DND-41 (cell line): ENCODE results near the gene SHB.

Experiments
- EZH2 ChIP-seq: IDR thresholded peaks from 3 replicates; pipeline ENCODE4 v1.6.1; 2012; ENCODE audit warnings: borderline replicate concordance, low read depth, mild to moderate bottlenecking, moderate library complexity, low read length, inconsistent platforms; ENCODE audit not compliant: severe bottlenecking
- TF ChIP-seq, protein P1 (sequence below): IDR thresholded peaks from 2 replicates; pipeline ENCODE4 v1.5.1; 2012; ENCODE audit warnings: borderline replicate concordance, low read length, moderate library complexity, mild to moderate bottlenecking; ENCODE audit not compliant: poor library complexity, severe bottlenecking; ENCODE audit errors: extremely low read depth

DNA sequence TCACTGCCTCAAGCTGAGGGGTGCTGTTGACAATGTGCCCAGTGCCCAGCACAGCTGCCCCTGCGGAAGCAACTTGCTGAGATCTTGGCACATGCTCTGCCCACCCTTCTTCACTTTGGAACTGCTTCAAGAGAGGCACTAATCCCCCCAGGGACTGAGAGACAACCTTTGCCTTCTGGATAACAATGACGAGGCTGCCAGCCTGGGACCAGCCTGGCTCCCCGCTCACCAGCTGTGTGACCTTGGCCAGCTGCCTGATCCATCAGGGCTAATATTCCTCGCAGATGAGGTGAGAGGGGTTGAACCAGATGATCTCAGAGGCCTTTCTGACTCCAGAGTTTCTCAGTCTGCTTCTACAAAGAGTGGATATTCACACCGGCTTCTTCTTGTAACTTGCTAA is 81.0 kb downstream of the SHB start:
- TF ChIP-seq, protein P1, sequence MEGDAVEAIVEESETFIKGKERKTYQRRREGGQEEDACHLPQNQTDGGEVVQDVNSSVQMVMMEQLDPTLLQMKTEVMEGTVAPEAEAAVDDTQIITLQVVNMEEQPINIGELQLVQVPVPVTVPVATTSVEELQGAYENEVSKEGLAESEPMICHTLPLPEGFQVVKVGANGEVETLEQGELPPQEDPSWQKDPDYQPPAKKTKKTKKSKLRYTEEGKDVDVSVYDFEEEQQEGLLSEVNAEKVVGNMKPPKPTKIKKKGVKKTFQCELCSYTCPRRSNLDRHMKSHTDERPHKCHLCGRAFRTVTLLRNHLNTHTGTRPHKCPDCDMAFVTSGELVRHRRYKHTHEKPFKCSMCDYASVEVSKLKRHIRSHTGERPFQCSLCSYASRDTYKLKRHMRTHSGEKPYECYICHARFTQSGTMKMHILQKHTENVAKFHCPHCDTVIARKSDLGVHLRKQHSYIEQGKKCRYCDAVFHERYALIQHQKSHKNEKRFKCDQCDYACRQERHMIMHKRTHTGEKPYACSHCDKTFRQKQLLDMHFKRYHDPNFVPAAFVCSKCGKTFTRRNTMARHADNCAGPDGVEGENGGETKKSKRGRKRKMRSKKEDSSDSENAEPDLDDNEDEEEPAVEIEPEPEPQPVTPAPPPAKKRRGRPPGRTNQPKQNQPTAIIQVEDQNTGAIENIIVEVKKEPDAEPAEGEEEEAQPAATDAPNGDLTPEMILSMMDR, result no peak
- no peak for TF ChIP-seq EZH2
